Stimulated activated CD8-positive, alpha-beta memory T cell treated with anti-CD3 and anti-CD28 coated beads, Interleukin-12 subunit alpha, Interleukin-12 subunit beta, amount 100 ng/mL, for 1 hour (primary cell): ENCODE results near the gene LTA.
"Not testable (repeated sequence)": the region's sequence is repeated elsewhere in the genome, so short reads cannot be mapped to it uniquely, and the experiment has no call there.

ENCODE experiments used
- DNase-seq: peaks from one replicate; pipeline ENCODE4 v3.0.0-alpha.2; 2020; ENCODE audit warnings: low read depth

Gene LTA

DNA sequence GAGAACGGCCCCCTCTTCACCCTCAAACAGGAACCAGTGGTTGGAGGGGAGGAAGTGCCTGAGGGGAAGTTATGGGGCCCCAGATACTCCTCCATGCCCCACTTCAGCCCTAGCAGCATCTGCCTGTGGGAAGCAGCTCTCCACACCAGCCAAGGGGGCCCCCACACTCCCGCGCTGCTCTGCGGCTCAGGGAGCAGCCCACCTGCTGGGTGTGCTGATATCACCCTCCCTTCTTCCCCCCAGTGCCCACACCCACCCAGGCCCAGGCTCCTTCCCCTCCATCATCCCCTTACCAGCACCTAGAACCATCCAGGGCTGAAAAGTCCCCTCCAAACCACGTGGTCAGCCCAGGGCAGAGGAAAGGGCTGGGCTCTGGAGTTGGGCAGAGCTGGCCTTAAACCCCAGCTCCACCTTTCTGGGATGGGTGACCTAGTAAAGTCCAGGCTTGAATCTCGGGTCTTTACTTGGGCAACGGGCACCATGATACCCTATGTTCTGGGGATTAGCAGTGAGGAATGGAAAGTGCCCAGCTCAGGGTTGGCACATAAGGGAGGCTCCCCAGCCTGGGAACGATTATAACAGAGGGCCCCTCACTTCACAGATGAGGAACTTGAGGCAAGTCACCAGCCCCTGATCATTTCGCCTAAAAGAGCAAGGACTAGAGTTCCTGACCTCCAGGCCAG, 14.7 kb downstream of the LTA start:
- no peak for DNase-seq

- DNase-seq = no peak
These were observed 16.0 kb downstream of the LTA start for GRCh38 chr6:31587791-31588777.

DNA sequence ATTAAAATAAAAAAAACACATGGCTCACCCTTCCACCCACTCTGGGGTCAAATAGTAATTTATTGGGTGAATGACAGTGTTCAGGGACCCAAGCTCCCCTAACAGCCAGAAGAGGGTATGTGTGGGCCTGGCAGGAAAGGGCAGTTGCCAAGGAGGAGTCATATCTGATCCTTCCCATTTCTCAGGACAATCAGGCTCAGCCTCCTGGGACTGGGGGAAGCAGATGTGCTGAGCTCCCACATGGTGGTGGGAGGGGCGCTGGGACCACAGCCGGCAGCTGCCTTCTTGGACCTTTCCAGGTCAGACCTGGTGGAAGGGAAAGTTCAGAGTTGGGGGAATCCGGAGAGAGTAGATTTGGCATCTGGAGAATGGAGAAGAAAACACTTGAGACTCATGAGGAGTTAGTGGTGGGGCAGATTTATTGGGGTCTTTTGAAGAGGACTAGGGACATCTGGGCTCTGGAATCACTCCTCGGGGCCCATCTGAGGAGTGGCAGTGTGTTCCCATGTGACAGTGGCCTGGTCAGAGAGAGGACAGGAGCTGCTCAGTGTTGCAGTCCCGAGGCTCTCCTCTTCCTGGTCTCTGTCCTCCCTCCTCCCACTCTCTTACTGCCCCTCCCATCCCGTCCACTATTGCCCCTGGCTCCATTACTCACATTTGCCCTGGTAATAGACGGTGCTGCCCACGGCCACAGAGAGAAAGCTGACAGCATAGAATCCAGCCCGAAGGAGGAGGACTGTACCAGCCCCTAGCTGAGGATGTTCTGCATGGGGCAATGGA, 17.0 kb downstream of the LTA start:
- DNase-seq = no peak

DNA sequence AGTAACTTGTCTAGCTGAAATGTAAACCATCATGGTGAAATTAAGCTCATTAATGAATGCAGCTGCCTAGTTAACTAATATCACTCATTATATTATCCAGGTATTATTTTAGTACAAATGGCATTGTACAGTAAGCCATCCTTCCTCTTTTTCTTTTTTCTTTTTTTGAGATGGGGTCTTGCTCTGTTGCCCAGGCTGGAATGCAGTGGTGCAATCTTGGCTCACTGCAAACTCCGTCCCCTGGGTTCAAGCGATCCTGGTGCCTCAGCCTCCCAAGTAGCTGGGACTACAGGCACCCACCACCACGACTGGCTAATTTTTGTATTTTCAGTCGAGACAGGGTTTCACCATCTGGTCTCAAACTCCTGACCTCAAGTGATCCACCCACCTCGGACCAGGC, 18.6 kb downstream of the LTA start:
- not testable (repeated sequence) for DNase-seq

- no peak for DNase-seq
These were observed 20.3 kb downstream of the LTA start for GRCh38 chr6:31592396-31592771.

DNA sequence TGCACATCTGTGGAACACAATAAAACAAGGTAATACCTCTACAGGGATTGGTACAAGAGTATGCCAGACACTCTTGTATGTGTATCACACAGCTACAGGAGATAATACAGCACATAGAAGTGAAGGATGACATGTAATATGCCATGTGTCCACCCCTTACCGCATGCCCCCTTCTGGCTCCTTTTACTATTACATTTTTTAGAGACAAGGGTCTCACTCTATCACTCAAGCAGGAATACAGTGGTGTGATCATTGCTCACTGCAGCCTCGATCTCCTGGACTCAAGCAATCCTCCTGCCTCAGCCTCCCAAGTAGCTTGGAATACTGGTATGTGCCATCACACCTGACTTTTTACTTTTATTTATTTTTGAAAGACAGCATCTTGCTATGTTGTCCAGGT, 24.9 kb downstream of the LTA start:
- DNase-seq = no peak

DNA sequence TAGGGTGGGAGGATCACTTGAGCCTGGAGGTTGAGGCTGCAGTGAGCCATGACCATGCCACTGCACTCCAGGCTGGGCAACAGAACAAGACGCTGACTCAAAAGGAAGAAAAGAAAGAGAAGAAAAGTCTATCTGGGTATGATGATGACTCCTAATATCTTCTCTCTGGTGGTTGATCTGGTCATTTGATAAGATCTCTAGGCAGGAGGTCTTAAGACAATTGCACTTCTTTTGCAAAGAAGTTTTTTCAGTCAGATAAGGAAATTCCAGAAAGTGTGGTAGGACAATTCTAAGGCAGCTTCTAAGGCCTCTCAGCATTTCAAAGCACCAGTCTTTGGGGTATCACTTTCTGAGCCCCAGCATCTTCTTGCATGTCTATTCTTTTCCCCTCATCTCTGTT, 35.2 kb downstream of the LTA start:
- DNase-seq = no peak

DNA sequence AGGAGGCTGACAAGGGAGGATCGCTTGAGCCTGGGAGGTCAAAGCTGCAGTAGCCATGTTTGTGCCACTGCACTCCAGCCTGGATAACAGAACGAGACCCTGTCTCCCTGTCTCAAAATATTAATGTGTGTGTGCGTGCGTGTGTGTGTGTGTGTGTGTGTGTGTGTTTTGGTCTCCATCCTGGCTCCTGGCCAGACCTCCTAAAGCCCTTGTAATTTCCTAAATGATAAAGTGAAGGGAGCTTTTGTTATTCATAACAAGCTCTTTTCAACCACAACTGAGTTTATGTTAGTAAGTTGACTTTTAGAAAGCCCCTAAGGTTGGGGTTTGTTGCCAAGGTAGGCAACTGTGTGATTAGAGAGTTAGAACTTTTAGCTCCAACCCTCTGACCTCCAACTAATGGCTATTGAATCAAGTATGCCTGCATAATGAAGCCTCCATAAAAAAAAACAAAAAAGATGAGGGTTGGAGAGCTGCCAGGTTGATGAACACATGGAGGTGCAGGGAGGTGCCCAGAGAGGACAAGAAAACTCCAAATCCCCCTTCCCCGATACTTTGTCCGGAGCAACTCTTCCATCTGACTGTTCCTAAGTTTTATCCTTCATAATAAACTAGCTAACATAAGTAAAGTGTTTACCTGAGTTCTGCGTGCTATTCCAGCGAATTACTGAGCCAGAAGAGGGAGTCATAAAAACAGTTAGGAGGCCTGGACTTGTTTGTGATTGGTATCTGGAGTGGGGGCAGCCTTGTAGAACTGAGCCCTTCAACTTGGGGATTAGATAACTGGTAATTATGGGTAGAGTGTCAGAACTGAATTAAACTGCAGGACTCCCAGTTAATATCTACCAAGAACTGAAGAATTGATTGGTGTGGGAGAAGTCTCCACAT, 37.7 kb downstream of the LTA start:
- DNase-seq = no peak

DNA sequence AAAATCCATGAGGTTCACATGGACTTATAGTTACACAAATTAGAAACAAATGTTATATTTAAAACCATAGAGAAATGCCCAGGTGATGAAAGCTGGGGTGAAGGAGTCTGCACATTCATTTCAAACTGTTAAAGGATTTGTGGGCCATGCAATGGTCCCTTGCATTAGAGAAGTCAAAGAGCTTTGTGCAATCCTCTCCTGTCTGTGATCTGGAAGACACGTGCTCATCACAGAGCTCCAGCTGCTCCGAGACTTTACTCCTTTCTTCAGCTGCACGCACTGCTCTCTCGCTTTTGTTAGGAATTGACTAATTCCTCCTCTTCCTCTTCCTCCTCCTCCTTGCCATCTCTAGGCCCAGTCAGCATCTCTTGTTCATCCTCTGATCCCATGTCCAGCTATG, 38.9 kb downstream of the LTA start:
- DNase-seq = no peak

GRCh38 chr6:31614075-31614619, 42.1 kb downstream of the LTA start:
- no peak for DNase-seq

GRCh38 chr6:31614684-31615578, 42.8 kb downstream of the LTA start, which contains the start of gene AIF1:
TSS of gene AIF1 (plus strand) at chr6:31615234. CDS start at chr6:31615330, 96 bp downstream.
- DNase-seq = no peak

GRCh38 chr6:31615748-31616147, 43.7 kb downstream of the LTA start:
- no peak for DNase-seq

DNA sequence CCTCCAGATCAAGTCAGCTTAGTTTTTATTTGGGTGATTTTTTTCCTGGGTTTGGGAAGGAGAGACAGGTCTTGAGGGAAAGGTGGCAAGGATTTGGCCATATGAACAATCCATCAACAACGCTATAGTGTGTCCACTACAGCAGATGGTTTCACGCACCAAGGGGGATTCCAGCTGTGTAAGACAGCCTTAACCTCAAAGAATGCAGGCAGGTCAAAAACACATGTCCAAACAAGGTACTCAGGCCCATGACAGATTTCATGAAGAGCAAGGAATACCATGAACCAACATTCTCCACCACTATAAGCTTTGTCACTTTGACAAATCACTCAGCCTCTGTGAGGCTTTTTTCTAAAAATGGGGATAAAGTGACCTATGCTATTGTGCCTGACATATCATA, 44.9 kb downstream of the LTA start:
- no peak for DNase-seq

- DNase-seq = peak; percentile 92
These were observed 47.9 kb downstream of the LTA start for GRCh38 chr6:31619805-31620585.

GRCh38 chr6:31620586-31621319, 48.7 kb downstream of the LTA start, which contains the start of gene PRRC2A:
TSS of gene PRRC2A (plus strand) at chr6:31620715. CDS start at chr6:31622790, 2,075 bp downstream.
- DNase-seq = peak; percentile 55

DNA sequence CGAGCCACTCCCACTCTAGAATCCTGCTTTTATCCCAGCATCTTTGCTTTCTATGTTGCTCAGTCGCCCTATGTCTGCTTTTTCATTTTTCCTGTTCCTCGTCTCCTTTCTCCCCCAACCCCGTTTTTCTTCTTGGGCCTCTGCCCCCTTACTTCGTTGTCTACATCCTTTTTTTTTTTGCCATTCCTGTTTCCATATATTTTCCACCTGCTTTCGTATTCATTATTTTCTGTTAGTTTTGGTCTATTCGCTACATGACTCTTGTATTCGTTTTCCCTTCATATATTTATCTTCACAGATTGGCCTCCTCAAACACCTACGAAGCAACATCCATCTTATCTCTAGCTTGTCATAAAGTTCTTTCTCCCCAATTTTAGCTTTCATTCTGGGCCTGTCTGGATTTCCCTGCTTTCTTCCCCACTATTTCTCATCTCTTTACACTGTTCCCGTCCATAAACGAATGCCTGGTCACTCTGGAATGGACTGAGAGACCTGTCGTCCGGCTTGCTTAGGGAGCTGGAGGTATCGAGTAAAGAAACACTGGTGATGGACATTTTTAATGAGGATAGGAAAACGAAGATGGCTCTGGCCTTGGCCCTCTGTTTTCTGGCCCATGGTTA, 49.3 kb downstream of the LTA start:
- no peak for DNase-seq

DNA sequence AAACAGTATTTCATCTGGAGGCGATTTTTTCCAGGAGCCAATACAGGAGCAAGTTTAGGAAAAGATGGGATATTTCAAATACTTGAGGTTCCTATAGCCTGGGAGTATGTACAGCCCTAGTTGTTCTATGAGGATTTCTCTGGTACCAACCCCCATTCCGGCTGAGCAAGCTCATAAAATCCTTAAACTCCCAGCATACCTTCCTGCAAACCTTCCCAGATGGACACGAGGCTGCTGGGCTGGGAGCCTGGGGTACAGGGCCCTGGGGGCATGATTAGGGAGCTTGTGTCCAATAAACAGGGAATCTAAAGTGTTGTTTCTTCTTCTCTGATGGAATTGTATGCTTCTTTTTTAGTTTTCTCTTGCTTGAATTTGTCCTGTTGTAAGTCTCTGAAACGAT, 49.9 kb downstream of the LTA start:
- no peak for DNase-seq

- no peak for DNase-seq
These were observed 50.6 kb downstream of the LTA start for GRCh38 chr6:31622684-31623091.
